NCI-H2107 (cell line): ENCODE results near the gene MBD2.
"Not testable (repeated sequence)": the region's sequence is repeated elsewhere in the genome, so short reads cannot be mapped to it uniquely, and the experiment has no call there.

Source experiments
- DNase-seq: peaks from one replicate; lab custom pipeline; 2025; lab: John Stamatoyannopoulos, UW

The MBD2 gene

GRCh38 chr18:54149078-54149697 is 75.3 kb downstream of the MBD2 start:
- no peak for DNase-seq

GRCh38 chr18:54148678-54149077 is 75.8 kb downstream of the MBD2 start:
- DNase-seq = no peak

GRCh38 chr18:54148151-54148550 is 76.3 kb downstream of the MBD2 start:
- DNase-seq = no peak

- no peak for DNase-seq
Measured at GRCh38 chr18:54147439-54147838, 77.0 kb downstream of the MBD2 start.

- DNase-seq = no peak
Measured at GRCh38 chr18:54141041-54141608, 83.3 kb downstream of the MBD2 start.

GRCh38 chr18:54140641-54141040 is 83.8 kb downstream of the MBD2 start:
- no peak for DNase-seq

- DNase-seq = no peak
Measured at GRCh38 chr18:54135216-54135615, 89.3 kb downstream of the MBD2 start.

- no peak for DNase-seq
Measured at GRCh38 chr18:54134053-54134452, 90.4 kb downstream of the MBD2 start.

GRCh38 chr18:54130631-54131030 is 93.8 kb downstream of the MBD2 start:
- DNase-seq = no peak

GRCh38 chr18:54130177-54130576 is 94.3 kb downstream of the MBD2 start:
- no peak for DNase-seq

- no peak for DNase-seq
Measured at GRCh38 chr18:54129448-54130067, 94.9 kb downstream of the MBD2 start.

- no peak for DNase-seq
Measured at GRCh38 chr18:54127759-54128378, 96.6 kb downstream of the MBD2 start.

- no peak for DNase-seq
Measured at GRCh38 chr18:54125429-54125828, 99.0 kb downstream of the MBD2 start.

GRCh38 chr18:54123720-54124440 is 100.6 kb downstream of the MBD2 start:
- not testable (repeated sequence) for DNase-seq

GRCh38 chr18:54119524-54120019 is 104.9 kb downstream of the MBD2 start:
- peak; percentile 48 for DNase-seq

GRCh38 chr18:54117853-54118773 is 106.4 kb downstream of the MBD2 start:
- no peak for DNase-seq

- DNase-seq = no peak
Measured at GRCh38 chr18:54116541-54117257, 107.8 kb downstream of the MBD2 start.

GRCh38 chr18:54112356-54112755 is 112.1 kb downstream of the MBD2 start:
- no peak for DNase-seq

GRCh38 chr18:54109131-54109683 is 115.3 kb downstream of the MBD2 start:
- DNase-seq = no peak

GRCh38 chr18:54102123-54102522 is 122.3 kb downstream of the MBD2 start:
- no peak for DNase-seq
